ENCODE measurements around the gene RNF115.
"Not testable (repeated sequence)": the region's sequence is repeated elsewhere in the genome, so short reads cannot be mapped to it uniquely, and the experiment has no call there.

RNF115 gene

DNA sequence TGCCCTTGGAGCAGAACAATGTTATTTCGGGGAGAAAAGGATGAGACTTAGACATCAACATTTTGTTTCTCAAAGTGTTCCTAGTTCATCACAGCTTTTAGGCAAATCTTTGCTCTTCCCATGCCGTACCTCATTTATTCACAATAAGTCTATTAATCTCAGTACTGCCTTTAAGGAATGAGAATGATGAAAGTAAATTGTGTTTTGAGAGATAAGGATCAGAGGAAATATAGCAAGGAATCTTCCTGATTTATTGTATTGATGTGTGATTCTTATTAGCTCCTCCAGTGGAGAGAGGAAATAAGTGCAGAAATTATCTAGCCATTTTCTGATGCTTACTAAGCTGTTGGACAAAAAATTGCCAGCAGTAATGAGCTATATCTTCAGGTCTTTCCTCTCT lies 2.1 kb upstream of the RNF115 start:
- TF ChIP-seq EZH2phosphoT487 (IDR thresholded peaks at IDR 0.05; ENCODE audit: borderline replicate concordance, low read length), result no peak
- TF ChIP-seq, protein P1, sequence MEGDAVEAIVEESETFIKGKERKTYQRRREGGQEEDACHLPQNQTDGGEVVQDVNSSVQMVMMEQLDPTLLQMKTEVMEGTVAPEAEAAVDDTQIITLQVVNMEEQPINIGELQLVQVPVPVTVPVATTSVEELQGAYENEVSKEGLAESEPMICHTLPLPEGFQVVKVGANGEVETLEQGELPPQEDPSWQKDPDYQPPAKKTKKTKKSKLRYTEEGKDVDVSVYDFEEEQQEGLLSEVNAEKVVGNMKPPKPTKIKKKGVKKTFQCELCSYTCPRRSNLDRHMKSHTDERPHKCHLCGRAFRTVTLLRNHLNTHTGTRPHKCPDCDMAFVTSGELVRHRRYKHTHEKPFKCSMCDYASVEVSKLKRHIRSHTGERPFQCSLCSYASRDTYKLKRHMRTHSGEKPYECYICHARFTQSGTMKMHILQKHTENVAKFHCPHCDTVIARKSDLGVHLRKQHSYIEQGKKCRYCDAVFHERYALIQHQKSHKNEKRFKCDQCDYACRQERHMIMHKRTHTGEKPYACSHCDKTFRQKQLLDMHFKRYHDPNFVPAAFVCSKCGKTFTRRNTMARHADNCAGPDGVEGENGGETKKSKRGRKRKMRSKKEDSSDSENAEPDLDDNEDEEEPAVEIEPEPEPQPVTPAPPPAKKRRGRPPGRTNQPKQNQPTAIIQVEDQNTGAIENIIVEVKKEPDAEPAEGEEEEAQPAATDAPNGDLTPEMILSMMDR (IDR thresholded peaks at IDR 0.05; ENCODE audit: low read depth, low read length, poor library complexity, severe bottlenecking), result peak; percentile 33
- no peaks in the 10 kb centered on the region for H3K27me3 ChIP-seq (ENCODE audit: control insufficient read depth, low read length)
- H4K20me1 ChIP-seq (ENCODE audit: control insufficient read depth, insufficient read depth, low read depth, low read length), result peaks cover 7% of the 10 kb centered on the region; the same call in 1 of the 2 replicates
- H3F3A ChIP-seq (ENCODE audit: control insufficient read depth, insufficient read depth), result no peaks in the 10 kb centered on the region
- no peak overlapping the region for H3K27ac ChIP-seq (ENCODE audit: low read depth, low read length)
- peaks cover 57% of the 10 kb centered on the region for H3K36me3 ChIP-seq (ENCODE audit: control insufficient read depth, low read length)
- H3K4me1 ChIP-seq (ENCODE audit: control insufficient read depth, low read length), result peaks cover 31% of the 10 kb centered on the region
- peak overlapping the region; percentile 80 for H3K4me2 ChIP-seq (ENCODE audit: low read length)
- peaks cover 44% of the 10 kb centered on the region for H3K79me2 ChIP-seq (ENCODE audit: control insufficient read depth, low read length)
- H3K4me3 ChIP-seq (ENCODE audit: low read length), result peak overlapping the region; percentile 77; the same call in 1 of the 2 replicates
- H3K9me3 ChIP-seq (ENCODE audit: control insufficient read depth, insufficient read depth, low read length), result no peaks in the 10 kb centered on the region
- H3K9me2 ChIP-seq (replicated peaks; ENCODE audit: control insufficient read depth, low read length), result no peaks in the 10 kb centered on the region

DNA sequence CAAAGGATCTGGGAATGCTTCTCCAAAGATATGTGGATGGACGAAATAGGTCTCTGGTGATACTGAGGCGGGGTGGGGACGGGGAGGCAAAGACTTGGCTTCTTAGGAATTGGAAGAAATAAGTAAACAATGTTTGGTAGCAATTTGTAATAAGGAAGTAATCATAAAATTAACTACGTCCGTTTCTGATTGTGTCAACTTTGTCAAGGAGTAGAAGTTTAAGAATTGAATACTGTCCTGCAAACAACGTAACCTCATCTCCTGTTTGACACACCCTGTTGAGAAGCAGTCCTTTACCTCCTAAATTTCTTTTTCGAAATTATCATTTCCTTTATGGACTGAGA lies 576 bp upstream of the RNF115 start:
- peak overlapping the region; percentile 62 for H3K27ac ChIP-seq (ENCODE audit: low read depth, low read length)
- TF ChIP-seq EZH2phosphoT487 (IDR thresholded peaks at IDR 0.05; ENCODE audit: borderline replicate concordance, low read length), result no peak
- TF ChIP-seq, protein P1 (IDR thresholded peaks at IDR 0.05; ENCODE audit: low read depth, low read length, poor library complexity, severe bottlenecking), result no peak
- no peaks in the 10 kb centered on the region for H3K27me3 ChIP-seq (ENCODE audit: control insufficient read depth, low read length)
- peaks cover 41% of the 10 kb centered on the region for H3K36me3 ChIP-seq (ENCODE audit: control insufficient read depth, low read length)
- peak overlapping the region; percentile 80 for H3K4me2 ChIP-seq (ENCODE audit: low read length)
- H3K4me3 ChIP-seq (ENCODE audit: low read length), result peak overlapping the region; percentile 77
- peaks cover 46% of the 10 kb centered on the region for H3K79me2 ChIP-seq (ENCODE audit: control insufficient read depth, low read length)
- H3K9me3 ChIP-seq (ENCODE audit: control insufficient read depth, insufficient read depth, low read length), result no peaks in the 10 kb centered on the region
- peaks cover 31% of the 10 kb centered on the region for H3K4me1 ChIP-seq (ENCODE audit: control insufficient read depth, low read length)
- no peaks in the 10 kb centered on the region for H3K9me2 ChIP-seq (replicated peaks; ENCODE audit: control insufficient read depth, low read length)
- peaks cover 7% of the 10 kb centered on the region; the same call in 1 of the 2 replicates for H4K20me1 ChIP-seq (ENCODE audit: control insufficient read depth, insufficient read depth, low read depth, low read length)
- no peaks in the 10 kb centered on the region for H3F3A ChIP-seq (ENCODE audit: control insufficient read depth, insufficient read depth)

DNA sequence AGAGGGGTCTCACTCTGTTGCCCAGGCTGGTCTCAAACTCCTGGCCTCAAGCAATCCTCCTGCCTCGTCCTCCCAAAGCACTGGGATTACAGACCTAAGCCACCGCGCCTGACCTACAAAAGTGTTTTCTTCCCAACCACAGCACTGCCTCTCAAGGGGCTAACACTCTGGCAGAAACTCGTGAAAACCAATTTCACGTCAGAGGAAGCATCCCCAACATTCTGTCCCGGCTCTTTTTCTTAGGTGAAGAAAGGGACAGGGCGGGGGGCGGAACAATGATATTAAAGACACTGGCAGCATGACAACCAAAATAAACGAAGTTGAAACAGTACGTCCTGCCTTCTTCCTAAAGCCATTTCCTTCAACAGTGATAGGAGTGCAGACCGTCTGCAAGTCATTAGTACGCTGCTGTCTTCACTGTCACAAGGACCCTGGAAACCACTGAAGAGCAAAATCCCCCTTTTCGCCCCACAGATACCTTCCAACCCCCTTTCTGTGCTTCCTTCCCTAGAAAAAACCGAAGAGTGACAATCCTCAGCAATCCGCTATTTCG lies 1.0 kb downstream of the RNF115 start:
- Histone ChIP-seq H3K79me2 (ENCODE audit: control insufficient read depth, low read length) (peaks cover 52% of the 10 kb centered on the region), H3K4me2 (ENCODE audit: low read length) (peak overlapping the region; percentile 31; the same call in 1 of the 2 replicates), H3K36me3 (ENCODE audit: control insufficient read depth, low read length) (peaks cover 25% of the 10 kb centered on the region), H3K4me1 (ENCODE audit: control insufficient read depth, low read length) (peaks cover 26% of the 10 kb centered on the region)
- not testable (repeated sequence) for H3K27ac ChIP-seq (ENCODE audit: low read depth, low read length); H3K27me3 ChIP-seq (ENCODE audit: control insufficient read depth, low read length); H3K4me3 ChIP-seq (ENCODE audit: low read length); H3K9me2 ChIP-seq (replicated peaks; ENCODE audit: control insufficient read depth, low read length); H3K9me3 ChIP-seq (ENCODE audit: control insufficient read depth, insufficient read depth, low read length); H4K20me1 ChIP-seq (ENCODE audit: control insufficient read depth, insufficient read depth, low read depth, low read length); H3F3A ChIP-seq (ENCODE audit: control insufficient read depth, insufficient read depth)

DNA sequence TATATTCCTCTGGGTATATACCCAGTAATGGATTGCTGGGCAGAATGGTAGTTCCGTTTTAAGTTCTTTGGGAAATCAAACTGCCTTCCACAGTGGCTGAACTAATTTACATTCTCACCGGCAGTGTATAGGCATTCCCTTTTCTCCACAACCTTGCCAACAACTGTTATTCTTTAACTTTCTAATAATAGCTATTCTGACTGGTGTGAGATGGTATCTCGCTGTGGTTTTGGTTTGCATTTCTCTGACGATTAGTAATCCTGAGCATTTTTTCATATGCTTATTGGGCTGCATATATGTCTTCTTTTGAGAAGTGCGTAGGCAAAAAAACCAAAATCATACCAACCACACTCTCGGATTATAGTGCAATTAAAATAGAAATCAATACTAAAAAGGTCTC lies 5.8 kb downstream of the RNF115 start:
- H3K4me3 ChIP-seq (ENCODE audit: low read length), result not testable (repeated sequence)

DNA sequence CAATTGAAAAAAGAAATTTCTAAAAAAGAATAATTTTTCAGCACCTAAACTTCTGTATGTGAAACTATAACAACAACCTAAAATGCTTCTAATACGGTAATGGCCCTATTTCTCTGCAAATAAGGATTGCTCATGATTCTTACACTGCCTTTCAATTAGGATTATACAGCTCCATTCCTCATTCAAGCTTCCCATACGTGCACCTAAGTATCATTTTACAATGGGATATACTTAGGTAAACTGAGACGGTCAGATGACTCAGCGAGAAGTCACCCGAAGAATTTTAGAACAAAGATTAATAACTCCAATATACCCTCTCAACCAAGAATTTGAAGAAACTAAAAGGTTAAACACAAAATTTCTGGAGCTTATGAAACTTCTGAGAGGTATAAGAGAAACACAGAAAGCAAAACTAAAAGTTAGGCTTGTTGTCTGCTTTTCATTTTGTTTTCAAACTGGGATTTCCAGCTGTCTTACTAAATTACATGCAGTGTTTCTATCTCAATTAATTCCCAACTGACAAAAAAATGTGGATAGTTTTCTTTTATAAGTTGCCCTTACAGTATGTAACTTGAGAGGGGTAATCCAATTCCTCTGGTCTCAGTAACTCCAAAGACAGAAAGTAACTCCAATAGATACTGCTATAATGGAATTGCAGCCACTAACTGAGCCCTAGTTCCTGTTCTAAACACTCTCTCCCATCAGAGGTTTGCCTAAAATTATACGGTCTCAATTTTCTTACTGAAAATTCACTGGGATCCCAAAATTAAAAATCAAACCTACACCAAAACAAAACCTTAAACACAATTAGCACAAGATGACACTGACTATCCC lies 10.7 kb downstream of the RNF115 start:
- not testable (repeated sequence) for H4K20me1 ChIP-seq (ENCODE audit: control insufficient read depth, insufficient read depth, low read depth, low read length); H3K4me3 ChIP-seq (ENCODE audit: low read length); H3K9me3 ChIP-seq (ENCODE audit: control insufficient read depth, insufficient read depth, low read length); H3K4me2 ChIP-seq (ENCODE audit: low read length); H3K27me3 ChIP-seq (ENCODE audit: control insufficient read depth, low read length); H3K9me2 ChIP-seq (replicated peaks; ENCODE audit: control insufficient read depth, low read length); H3K4me1 ChIP-seq (ENCODE audit: control insufficient read depth, low read length); H3K36me3 ChIP-seq (ENCODE audit: control insufficient read depth, low read length); H3F3A ChIP-seq (ENCODE audit: control insufficient read depth, insufficient read depth); H3K27ac ChIP-seq (ENCODE audit: low read depth, low read length)
- peaks cover 13% of the 10 kb centered on the region for H3K79me2 ChIP-seq (ENCODE audit: control insufficient read depth, low read length)

More for the DNA sequence above, 5.8 kb downstream of the RNF115 start:
- not testable (repeated sequence) for H3K4me2 ChIP-seq (ENCODE audit: low read length); H4K20me1 ChIP-seq (ENCODE audit: control insufficient read depth, insufficient read depth, low read depth, low read length); H3K27ac ChIP-seq (ENCODE audit: low read depth, low read length); H3K27me3 ChIP-seq (ENCODE audit: control insufficient read depth, low read length); H3K9me2 ChIP-seq (replicated peaks; ENCODE audit: control insufficient read depth, low read length); H3F3A ChIP-seq (ENCODE audit: control insufficient read depth, insufficient read depth); H3K9me3 ChIP-seq (ENCODE audit: control insufficient read depth, insufficient read depth, low read length); H3K4me1 ChIP-seq (ENCODE audit: control insufficient read depth, low read length); H3K36me3 ChIP-seq (ENCODE audit: control insufficient read depth, low read length)
- peaks cover 16% of the 10 kb centered on the region for H3K79me2 ChIP-seq (ENCODE audit: control insufficient read depth, low read length)

Measured in DOHH2 (cell line).